Stimulated activated CD4-positive, alpha-beta T cell treated with anti-CD3 and anti-CD28 coated beads, Interleukin-4, amount 100 ng/mL, for 24 hours (primary cell): ENCODE measurements around the gene RNF187.

Experiments
- DNase-seq: peaks from one replicate; pipeline ENCODE4 v3.0.0-alpha.2; 2020

The RNF187 gene

DNA sequence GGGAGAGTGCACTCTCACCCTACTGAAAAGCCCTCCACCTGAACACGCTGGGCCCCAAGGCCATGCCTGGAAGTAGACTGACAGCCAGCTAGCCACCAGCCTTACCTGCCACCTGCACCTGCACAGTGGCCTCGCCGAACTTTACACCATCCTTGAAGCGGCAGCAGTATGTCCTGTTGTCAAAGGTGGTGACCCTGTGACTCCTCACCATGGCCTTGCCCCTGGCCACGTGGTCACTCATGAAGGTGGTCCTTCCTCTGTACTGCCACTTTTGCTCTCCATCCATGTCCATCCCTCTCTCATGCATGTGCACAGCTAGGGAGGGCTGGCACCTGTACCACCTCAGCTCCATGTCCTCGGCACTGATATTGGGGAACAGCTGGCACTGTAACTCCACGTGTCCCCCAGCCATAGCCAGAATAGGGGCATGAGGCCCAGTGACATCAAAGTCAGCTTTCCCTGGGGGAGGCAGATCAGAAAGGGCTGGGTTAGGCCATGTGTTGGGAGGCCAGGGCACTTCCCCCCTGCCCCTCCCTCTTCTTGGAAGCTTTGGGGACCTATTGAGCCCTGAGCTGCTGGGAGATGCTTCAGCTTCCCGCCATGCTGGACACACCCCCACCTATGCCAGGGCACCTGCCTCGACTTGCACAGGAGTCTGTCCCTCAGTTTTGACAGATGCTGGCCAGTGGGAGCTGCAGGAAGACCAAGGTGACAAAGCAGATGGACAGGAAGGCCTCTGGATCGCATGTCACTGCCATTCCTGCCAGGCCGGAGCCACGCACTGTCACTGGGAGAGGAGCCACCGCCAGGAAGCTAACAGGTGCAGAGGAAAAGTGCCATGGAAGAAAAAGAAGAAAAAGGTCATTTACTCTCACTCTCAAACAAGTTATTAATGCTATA, 24.6 kb downstream of the RNF187 start:
- no peak for DNase-seq

DNA sequence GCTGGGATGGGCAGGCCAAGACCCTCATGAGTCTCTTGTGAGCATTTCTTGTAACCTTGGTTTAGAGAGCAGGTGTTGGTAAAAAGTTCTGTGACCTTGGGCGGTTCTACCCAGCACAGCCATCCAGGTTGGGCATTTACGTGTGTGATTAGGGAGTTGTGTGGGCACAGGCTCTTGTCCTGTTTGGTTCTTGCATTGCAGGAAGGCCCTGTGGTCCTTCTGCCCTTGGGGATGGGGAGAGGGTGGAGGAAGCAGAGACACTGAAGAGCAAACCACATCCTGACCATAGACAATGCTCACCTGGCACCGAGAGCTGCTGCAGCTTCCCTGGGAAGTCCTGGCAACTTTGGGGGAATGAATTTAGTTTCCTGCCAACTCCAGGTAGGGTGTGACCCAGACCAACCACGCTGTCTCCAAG, 25.6 kb downstream of the RNF187 start:
- no peak for DNase-seq

DNA sequence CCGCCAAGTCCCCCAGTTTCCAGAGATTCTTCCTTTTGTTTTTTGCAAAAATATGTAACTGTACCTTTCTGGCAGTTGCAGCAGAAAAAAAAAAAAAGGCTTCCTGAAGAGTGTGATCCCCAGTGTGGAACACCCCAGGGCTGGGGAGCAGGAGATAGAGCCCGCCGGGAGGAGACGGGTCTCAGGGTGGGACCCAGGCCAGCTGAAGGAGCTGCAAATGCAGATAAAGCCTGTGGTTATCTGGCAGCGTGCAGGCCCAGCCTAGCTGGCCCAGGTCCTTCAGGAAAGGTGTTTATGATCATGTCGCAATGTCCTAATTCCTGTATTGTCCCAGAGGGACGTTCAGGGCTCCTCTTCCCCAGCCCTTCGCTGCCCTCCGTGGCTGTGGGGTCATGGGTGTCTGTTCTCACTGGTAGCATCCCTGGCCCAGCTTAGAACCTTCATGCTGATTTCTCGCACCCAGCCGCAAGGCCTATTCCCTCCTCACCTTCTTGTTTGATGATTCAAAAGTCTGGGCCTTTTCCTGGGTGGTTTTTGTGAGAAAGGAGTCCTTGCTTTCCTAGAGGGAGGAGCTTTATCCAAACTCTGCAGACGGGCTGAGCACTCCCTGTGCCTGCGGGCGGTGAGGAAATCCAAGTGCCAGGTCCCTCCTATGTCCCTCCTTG, 26.2 kb downstream of the RNF187 start:
- no peak for DNase-seq

DNA sequence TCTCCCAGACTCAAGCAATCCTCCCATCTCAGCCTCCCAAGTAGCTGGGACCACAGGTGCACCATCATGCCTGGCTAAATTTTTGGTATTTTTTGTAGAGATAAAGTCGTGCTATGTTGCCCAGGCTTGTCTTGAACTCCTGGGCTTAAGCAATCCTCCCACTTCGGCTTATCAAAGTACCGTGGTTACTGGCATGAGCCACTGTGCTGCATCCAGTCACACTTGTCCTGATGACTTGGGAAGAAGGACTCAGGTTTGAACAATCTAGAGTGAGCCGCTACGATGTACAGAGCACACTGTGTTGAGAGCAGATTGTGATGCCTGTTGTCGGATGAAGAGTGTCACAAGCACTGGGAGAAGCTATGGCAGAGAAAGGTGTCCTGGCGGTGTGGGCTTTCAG, 27.2 kb downstream of the RNF187 start:
- DNase-seq, result no peak

DNA sequence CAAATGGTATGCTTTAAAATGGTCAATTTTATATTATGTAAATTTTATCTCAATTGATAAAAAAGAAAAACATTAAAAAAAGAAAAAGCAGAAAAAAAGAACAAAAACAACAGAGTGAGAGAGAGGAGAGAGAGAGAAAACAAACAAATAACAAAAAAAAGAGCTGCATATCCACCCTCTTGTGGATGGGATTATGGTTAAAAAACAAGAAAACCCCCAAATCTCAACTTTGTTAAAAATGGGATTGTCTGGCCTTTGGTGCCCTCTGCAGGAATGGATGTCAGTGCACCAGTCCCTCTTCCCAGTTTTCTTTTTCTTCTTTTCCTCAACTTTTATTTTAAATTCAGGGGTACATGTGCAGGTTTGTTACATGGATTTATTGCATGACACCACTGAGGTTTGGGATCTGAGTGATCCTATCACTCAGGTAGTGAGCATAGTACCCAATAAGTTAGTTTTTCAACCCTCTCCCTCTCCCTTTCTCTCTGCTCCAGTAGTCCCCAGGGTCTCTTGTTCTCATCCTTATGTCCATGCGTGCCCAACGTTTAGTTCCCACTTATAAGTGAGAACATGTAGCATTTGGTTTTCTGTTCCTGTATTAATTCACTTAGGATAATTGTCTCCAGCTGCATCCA, 28.1 kb downstream of the RNF187 start:
- DNase-seq, result peak; percentile 41

DNA sequence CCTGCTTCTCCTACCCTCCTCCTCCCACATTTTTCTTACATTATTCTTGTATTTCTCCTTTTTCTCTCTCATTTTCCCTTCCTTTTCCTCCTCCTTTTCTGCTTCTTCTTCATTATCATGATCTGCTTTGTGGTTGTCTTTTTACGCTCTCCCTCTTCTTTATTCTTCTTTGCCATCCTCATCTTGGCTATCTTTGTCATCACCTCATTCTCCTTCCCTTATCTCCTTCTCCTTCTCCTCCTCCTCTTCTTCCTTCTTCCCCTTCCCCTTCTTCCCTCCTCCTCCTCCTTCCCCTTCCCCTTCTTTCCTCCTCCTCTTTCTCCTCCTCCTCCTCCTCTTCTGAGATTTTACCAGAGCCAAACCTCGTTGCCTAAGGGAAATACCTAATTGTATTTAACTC, 30.5 kb downstream of the RNF187 start:
- DNase-seq, result no peak

DNA sequence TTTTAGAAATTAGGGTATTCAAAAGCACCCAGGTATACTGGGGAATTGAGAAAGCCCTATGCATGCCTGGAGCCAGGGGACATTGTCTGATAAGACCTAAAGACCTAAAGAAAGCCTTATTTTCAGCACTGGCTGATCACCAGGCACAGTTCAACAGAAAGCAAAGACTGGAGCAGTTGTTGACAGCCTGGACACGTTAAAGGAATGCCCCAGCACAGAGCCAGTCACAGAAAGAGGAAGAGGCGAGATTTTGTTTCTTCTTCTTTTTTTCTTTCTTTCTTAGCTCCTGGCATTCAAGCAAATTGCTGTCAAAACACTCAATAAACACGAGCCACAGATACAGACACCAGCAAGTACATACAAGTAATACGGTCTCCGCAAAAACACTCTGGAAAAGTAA, 40.4 kb downstream of the RNF187 start:
- DNase-seq, result no peak

DNA sequence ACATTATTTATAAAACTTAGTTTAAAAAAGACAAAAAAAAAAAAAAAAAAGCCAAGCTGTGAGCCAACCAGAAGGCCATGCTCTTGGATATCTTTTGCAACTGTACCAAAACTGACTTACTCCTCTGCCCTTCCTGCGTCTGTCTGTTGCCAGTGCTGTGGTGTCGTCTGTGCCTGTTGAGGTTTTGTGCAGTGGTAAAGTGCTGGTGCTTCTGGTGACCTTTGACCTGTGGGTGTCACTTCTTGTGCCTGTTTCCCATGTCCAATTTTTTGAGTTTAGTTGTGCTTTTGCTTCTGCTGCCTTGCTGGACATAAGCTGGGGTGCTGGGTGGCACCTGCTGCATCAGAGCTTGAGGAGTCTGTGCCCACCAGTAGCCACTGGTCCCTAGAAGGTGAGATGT, 41.4 kb downstream of the RNF187 start:
- DNase-seq, result no peak

DNA sequence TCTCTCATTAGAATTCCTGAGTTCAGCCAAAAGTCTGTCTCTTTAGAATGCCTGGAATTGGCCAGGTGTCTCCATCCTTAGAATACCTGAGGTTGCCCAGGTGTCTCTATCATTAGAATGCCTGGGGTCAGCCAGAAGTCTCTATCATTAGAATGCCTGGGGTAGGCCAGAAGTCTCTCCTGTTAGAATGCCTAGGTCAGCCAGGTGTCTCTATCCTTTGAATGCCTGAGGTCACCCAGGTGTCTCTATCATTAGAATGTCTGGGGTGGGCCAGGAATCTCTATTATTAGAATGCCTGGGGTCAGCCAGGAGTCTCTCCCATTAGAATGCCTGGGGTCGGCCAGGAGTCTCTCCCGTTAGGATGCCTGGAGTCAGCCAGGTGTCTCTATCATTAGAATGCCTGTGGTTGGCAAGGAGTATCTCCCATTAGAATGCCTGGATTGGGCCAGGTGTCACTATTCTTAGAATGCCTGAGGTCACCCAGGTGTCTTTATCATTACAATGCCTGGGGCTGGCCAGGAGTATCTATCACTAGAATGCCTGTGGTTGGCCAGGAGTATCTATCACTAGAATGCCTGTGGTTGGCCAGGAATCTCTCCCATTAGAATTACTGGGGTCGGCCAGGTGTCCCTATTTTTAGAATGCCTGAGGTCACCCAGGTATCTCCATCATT, 43.0 kb downstream of the RNF187 start:
- no peak for DNase-seq

DNA sequence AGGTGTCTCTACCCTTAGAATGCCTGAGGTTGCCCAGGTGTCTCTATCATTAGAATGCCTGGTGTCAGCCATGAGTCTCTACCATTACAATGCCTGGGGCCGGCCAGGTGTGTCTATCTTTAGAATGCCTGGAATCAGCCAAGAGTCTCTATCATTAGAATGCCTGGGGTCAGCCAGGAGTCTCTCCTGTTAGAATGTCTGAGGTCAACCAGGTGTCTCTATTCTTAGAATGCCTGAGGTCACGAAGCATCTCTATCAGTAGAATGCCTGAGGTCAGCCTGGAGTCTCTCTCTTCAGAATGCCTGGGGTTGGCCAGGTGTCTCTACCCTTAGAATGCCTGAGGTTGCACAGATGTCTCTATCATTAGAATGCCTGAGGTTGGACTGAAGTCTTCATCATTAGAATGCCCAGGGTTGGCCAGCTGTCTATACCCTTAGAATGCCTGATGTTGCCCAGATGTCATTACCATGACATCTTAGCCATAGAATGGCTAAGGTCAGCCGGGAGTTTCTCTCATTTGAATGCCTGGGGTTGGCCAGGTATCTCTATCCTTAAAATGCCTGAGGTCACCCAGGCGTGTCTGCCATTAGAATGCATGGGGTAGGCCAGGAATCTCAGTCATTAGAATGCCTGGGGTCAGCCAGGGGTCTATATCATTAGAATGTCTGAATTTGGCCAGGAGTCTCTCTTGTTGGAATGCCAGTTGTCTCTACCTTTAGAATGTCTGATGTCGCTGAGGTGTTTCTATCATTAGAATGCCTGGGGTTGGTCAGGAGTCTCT, 44.0 kb downstream of the RNF187 start:
- no peak for DNase-seq

DNA sequence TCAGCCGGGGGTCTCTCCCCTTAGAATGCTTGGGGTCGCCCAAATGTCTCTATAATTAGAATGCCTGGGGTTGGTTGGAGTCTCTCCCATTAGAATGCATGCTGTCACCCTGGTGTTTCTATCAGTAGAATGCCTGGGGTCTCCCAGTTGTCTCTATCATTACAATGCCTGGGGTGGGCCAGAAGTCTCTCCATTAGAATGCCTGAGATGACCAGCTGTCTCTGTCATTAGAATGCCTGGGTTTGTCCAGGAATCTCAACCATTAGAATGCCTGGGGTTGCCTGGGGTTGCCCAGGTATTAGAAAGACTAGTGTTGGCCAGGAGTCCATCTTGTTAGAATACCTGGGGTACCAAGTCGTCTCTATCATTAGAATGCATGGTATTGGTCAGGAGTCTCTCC, 51.6 kb downstream of the RNF187 start:
- DNase-seq, result no peak

DNA sequence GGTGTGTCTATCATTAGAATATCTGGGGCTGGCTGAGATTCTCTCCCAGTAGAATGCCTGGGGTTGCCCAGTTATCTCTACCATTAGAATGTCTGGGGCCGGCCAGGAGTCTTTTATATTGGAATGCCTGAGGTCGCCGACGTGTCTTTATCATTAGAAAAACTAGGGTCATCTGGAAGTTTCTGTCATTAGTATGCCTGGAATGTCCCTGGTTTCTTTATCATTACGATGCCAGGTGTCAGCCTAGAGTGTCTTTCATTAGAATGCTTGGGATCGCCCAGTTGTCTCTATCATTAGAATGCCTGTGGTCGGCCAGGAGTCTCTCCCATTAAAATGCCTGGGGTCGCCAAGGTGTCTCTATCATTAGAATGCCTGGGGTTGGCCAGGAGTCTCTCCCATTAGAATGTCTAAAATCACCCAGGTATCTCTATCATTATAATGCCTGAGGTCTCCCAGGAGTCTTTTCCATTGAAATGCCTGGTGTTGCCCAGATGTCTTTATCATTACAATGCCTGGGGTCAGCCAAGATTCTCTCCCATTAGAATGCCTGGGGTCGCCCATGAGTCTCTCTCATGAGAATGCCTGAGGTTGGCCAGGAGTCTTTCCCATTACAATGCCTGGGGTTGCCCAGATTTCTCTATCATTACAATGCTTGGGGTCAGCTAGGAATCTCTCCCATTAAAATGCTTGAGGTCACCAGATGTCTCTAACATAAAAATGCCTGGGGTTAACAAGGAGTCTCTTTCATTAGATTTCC, 53.2 kb downstream of the RNF187 start:
- no peak for DNase-seq

DNA sequence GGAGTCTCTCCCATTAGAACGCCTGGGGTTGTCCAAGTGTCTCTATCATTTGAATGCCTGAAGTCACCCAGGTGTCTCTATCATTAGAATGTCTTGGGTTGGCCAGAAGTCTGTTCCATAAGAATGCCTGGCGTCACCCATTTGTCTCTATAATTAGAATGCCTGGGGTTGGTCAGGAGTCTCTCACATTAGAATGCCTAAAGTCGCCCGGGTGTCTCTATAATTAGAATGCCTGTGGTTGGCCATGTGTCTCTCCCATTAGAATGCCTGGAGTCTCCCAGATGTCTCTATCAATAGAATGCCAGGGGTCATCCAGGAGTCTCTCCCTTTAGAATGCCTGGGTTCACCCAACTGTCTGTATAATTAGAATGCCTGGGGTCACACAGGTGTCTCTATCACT, 54.5 kb downstream of the RNF187 start:
- DNase-seq, result no peak

DNA sequence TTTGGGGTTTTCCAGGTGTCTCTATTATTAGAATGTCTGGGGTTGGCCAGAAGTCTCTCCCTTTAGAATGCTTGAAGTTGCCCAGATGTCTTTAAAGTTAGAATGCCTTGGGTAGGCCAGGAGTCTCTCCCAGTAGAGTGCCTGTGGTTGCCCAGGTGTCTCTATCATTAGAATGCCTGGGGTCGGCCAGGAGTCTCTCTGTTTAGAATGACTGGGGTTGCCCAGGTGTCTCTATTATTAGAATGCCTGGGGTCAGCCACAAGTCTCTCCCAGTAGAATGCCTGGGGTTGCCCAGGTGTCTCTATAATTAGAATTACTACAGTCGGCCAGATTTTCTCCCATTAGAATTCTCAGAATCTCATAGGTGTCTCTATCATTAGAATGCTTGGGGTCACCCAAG, 55.2 kb downstream of the RNF187 start:
- no peak for DNase-seq

DNA sequence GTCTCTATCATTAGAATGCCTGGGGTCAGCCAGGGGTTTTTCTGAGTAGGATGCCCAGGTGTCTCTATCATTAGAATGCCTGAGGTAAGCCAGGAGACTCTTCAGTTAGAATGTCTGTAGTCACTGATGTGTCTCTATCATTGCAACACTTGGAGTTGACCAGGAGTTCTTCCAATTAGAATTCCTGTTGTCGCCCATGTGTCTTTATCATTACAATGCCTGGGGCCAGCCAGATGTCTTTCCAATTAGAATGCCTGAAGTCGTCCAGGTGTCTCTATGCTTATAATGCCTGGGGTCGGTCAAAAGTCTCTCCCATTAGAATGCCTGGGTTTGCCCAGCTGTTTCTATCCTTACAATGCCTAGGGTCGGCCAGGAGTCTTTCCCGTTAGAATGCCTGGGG, 55.8 kb downstream of the RNF187 start:
- DNase-seq, result no peak

DNA sequence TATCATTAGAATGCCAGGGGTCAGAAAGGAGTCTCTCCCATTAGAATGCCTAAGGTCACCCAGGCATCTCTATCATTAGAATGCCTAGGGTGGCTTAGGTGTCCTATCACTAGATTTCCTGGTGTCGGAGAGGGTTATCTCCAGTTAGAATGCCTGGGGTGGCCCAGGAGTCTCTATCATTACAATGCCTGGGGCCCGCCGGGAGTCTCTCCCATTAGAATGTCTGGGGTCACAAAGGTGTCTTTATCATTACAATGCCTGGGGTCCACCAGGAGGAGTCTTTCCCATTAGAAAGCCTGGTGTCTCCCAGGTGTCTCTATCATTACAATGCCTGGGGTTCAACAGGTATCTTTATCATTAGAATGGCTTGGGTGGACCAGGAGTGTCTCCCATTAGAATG, 56.2 kb downstream of the RNF187 start:
- no peak for DNase-seq

DNA sequence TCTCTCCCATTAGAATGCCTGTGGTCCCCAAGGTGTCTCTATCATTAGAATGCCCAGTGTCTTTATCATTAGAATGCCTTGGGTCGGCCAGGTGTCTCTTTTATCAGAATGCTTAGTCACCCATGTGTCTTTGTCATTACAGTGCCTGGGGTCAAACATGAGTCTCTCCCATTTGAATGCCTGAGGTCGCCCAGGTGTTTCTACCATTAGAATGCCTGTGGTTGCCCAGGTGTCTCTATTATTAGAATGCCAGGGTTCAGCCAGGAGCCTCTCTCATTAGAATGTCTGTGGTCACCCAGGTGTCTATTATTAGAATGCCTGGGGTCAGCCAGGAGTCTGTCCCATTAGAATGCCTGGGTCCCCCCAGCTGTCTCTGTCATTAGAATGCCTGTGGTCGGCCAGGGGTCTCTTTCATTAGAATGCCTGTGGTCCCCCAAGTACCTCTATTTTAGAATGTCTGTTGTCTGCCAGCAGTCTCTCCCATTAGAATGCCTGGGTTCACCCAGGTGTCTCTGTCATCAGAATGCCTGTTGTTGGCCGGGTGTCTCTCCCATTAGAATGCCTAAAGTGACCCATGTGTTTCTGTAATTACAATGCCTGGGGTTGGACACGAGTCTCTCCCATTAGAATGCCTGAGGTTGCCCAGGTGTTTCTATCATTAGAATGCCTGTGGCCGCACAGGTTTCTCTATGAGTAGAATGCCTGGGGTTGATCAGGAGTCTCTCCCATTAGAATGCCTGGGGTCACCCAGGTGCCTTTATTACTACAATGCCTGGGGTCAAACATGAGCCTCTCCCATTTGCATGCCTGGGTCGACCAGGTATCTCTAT, 57.1 kb downstream of the RNF187 start:
- no peak for DNase-seq

DNA sequence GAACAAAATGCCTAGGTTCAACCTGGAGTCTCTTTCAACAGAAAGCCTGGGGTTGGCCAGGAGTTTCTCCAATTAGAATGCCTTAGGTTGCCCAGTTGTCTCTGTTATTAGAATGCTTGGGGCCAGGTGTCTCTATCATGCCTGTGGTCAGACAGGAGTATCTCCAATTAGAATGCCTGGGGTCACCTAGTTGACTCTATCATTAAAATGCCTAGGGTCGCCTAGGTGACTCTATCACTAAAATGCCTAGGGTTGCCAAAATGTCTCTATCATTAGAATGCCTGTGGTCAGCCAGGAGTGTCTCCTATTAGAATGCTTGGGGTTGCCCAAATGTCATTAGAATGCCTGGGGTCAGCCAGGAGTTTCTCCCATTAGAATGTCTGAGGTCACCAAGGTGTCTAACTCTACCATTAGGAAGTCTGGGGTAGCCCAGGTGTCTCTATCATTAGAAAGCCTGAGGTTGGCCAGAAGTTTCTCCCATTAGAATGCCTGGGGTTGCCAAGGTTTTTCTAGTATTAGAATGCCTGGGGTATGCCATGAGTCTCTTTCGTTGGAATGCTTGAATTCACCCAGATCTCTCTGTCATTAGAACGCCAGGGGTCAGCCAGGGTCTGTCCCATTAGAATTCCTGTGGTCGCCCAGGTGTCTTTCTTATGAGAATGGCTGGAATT, 57.9 kb downstream of the RNF187 start:
- DNase-seq, result no peak
